Fibroblast of skin of left quadriceps (primary cell): Measurements from ENCODE around the gene IZUMO1.
A peak's percentile ranks its signal among the peaks of the same experiment; 100 is the strongest.
"Not testable (repeated sequence)": the region's sequence is repeated elsewhere in the genome, so short reads cannot be mapped to it uniquely, and the experiment has no call there.

Experiments used
- DNase-seq, 2 experiments: peaks; one replicate each; pipeline ENCODE4 v3.0.0-alpha.2; 2013; ENCODE audit warnings: low read depth in 2 of 2

The IZUMO1 gene

DNA sequence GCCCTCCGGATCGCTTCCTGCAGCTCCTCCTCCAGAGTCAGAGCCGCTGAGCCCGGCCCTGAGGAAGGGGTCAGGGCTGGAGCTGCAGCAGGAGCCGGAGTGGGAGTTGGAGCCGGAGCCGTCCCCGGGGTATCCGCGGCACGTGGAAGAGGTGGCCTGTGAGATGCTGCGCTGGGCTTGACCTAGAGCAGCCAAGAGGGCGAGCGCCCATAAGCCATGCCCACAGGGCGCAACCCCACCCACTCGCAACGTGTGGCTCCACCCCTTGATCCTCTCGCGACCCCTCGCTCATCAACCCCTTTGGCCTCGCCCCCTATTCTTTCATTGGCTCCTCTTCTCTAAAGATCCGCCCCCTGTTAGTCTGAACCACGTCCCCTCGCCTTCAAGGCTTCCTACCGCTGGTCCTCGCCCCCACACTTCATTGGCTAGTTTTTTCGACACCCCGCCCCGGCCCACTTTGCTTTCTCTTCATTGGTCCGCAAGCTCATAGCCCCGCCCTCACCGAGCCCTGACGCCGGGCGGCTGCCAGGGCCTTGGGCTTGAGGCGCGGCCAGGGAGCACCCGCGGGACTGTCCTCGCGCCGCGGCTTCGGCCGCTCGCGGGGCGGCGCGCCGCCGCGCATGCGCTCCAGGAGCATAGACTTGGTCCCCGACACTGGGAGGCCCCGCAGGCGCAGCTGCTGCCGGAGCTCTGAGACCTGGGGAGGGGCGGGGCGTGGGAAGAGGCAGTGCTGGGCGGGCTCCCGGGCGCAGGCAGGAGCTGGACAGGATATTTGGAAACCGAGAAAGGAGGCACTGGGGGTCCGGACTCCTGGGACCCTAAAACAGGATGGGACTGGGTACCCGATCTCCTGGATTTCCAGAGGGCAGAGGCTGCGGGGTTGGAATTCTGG, 32.6 kb downstream of the IZUMO1 start:
- DNase-seq = peak; percentile 99

DNA sequence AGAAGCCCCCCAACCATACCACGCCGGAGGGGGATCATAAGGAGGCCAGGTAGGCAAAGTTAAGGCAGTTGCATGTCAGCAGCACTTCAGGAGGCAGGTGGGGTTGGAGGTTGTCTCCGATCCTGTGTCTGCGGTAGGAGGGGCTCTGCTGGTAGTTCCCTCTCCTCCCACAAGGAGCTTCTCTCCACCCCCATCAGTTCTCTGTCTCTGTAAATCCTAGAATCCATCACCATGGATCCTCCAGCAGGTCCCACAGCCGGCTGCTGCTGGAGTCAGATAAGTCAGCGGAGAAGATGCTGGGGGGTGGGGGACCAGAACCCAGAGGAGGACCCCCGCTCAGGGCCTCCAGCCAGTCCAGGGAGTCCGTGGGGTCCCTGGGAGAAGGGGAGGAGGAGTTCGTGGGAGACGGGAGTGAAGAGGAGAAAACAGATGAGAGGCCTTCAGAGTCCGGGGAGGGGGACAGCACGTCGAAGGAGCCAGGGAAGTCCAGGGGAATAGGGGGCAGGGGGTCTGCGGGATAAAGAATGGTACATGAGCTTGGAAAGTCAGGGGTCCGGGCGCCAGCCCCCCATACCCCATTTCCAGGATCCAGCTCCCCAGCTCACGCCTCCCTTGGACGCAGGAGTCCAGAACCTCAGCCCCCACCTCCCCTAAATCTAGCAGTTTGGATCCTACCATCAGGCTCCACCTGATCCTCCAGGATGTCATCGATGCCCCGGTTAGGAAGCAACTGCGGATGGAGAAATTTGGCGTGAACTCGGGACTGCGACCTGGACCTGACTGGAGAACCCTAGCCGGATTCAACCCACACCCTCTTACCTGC, 33.5 kb downstream of the IZUMO1 start:
- no peak for DNase-seq

DNA sequence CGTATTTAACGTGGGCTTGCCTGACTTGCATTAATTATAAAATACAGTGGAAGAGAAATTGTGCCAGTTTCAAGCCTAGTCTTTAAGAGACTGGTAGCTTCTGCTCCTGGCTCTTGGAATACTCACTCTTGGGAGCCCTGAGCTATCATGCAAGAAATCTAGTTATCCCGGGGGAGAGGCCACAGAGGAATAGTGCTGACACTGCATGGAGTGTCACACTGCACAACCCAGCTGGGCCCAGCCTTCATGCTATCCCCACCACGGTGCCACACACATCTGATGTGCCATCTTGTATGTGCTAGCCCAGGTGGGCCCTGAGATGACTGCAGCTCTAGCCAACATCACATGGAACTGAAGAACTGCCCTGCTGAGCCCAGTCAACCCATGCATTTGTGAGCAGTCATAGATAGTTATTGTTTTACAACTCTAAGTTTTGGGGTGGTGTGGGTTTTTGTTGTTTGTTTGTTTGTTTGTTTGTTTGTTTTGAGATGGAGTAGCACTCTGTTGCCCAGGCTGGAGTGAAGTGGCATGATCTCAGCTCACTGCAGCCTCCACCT, 35.5 kb downstream of the IZUMO1 start:
- no peak for DNase-seq

DNA sequence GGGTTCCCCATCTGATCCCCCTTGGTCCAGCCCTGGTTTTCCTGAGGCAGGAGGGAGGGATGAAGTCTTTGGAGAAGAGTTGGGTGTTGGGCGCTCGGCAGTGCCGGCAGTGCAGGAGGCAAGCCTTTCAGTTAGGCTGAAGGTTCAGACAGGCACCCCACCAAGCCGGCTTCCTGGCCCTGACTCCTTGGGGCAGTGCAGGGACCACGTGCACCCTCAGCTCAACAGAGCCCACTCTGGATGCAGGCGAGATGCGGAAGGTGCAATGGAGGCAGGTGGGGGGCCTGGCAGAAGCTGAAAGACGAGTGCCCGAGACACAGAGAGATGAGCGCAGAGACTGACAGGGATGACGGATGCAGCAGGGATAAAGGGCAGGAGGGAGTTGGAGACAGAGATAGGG, 38.2 kb downstream of the IZUMO1 start:
- no peak for DNase-seq

DNA sequence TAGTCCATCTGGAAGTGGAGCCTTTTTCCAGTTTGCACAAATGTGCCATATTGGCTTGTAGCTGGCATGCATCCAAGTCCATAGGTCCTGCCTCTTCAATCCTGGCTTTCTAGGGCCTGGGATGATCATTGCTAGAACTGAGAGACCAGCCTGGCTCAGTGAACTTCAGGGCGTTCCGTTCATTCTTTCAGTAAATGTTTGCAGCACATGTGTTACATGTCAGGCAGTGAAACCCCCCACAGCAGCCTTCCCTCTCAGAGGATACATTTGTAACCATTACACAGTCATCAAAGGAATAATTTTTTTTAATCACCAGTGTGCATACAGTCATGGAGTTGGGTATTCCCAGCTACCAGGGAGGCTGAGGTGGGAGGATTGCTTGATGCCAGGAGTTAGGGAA, 41.3 kb downstream of the IZUMO1 start:
- DNase-seq = no peak

DNA sequence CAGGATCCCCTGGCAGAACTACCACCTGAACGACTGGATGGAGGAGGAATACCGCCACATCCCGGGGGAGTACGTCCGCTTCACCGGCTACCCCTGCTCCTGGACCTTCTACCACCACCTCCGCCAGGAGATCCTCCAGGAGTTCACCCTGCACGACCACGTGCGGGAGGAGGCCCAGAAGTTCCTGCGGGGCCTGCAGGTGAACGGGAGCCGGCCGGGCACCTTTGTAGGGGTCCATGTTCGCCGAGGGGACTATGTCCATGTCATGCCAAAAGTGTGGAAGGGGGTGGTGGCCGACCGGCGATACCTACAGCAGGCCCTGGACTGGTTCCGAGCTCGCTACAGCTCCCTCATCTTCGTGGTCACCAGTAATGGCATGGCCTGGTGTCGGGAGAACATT, 43.4 kb downstream of the IZUMO1 start:
- DNase-seq = no peak

DNA sequence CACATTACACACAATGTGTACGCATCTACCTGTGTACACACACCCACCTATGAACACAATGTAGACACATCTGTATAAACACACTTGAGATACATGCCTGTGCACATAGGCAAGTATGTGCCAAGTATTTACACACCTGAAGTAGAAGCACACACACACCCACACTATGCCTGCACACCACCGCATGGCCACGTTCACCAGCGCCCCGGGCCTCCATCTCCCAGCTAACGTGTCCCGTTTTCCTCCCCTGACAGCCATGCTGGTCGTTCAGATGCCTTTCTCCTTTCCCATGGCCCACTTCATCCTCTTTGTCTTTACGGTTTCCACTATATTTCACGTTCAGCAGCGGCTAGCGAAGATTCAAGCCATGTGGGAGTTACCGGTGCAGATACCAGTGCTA, 44.0 kb downstream of the IZUMO1 start:
- no peak for DNase-seq

DNA sequence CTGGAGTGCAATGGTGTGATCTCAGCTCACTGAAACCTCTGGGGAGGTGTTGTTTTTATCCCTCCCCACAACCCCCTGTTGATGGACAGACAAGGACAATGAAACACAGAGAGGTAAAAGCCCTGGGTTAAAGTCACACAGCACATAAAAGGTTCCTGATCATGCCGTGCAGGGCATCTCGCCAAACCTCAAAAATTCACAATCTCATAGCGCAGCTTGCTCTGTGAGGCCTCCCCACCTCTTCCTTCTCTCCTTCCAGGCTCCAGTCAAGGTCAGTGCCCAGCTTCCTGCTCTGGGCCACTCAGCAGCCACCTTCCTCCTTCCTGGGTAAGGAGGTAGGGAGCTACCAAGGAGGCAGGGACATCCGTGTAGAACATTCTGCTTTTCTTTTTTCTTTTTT, 48.7 kb downstream of the IZUMO1 start:
- DNase-seq = peak; percentile 51 to 54

DNA sequence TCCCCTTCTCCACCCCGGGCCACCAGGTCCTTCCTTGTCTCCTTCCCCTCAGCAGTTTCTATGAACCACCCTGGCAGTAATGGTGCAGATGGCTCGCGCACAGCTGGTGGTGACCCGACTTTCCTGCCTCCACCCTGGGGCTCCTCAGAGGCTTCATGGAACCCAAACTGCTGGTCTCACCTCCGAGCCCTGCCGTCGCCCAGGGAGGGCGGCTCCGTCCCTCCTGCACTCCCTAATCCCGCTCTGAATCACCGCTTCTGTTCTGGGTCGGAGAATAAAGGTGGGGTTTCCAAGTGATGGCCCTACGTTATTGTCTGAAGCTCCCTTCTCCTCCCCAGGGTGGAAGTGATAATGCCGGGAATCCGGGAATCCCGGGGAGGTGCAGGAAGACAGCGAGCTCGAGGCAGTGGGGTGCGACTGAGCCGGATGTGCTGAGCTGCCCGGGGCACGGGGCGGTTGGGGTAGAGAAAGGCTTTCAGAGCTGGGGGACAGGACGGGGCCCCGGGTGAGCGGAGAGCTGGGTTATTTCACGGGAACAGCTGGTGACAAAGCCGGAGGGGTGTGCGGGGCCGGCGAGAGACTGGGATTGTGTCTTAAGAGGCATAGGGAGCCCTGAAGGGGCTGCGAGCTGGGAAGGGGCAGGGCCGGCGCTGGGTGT, 50.2 kb downstream of the IZUMO1 start:
- DNase-seq = no peak

DNA sequence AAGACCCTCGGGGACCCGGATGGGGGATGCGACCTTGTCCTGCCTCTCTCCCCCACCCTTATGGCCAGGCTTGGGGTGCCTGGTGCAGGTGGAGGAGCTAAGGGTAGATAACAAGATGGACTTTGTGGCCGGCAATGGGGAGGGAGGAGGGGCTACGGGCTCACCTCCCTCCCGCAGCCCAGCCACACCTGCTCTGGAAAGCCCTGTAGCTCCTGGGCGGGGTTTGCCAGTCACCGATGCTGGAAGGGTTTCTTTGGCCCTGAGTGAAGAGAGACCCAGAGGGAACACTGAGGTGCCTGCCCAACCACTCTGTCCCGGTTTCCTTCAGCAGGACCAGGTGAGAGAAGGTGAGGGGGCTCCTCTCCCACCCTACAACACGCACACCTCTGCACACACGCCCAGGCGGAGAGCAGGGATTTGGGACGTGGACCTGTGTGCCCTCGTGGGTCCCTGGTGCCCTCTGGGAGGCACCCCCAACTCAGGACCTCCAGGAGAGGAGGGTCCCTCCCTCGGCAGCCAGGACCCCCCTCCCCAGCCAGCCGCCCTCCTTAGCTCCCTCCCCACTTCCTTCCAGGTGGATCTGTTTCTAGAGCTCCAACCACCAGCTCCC, 50.9 kb downstream of the IZUMO1 start, which contains the start of gene FUT2:
TSS of gene FUT2 (plus strand) at position 229 of the 610 bp plus-strand sequence. CDS start 6,986 bp downstream, outside the sequence.
- no peak for DNase-seq

DNA sequence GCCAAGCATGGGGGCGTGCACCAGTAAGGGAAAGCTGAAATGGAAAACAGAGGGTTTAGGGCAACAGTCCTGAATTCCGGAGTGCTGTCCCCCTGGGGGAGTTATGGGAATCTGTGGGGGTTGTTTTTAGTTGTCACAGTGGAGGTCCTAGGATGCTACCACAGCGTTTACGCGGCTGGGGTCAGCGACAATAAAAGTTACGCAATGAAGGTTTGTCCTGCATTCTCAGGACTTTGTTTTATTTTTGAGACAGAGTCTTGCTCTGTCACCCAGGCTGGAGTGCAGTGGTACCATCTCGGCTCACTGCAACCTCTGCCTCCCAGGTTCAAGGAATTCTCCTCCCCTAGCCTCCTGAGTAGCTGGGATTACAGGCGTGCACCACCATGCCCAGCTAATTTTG, 53.1 kb downstream of the IZUMO1 start:
- DNase-seq = not testable (repeated sequence)
